ENCODE data around the gene SELPLG.

DNA sequence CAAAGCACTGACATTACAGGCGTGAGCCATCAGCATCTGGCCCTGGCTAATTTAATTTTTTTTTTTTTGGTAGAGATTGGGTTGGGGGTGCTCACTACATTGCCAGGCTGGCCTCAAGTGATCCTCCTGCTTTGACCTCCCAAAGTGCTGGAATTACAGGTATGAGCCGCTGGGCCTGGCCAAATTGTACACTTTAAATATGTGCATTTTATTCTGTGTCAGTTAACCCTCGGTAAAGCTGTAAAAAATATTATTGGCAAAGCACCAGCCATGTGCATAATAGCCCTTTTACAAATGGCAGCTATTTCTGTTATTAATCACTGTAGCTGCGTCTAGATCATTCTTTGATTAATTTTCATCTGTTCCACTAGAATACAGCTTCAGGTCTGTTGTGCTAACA is 47.8 kb downstream of the SELPLG start:
- TF ChIP-seq, protein P1, sequence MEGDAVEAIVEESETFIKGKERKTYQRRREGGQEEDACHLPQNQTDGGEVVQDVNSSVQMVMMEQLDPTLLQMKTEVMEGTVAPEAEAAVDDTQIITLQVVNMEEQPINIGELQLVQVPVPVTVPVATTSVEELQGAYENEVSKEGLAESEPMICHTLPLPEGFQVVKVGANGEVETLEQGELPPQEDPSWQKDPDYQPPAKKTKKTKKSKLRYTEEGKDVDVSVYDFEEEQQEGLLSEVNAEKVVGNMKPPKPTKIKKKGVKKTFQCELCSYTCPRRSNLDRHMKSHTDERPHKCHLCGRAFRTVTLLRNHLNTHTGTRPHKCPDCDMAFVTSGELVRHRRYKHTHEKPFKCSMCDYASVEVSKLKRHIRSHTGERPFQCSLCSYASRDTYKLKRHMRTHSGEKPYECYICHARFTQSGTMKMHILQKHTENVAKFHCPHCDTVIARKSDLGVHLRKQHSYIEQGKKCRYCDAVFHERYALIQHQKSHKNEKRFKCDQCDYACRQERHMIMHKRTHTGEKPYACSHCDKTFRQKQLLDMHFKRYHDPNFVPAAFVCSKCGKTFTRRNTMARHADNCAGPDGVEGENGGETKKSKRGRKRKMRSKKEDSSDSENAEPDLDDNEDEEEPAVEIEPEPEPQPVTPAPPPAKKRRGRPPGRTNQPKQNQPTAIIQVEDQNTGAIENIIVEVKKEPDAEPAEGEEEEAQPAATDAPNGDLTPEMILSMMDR (IDR thresholded peaks at IDR 0.05), result no peak
- no peak for TF ChIP-seq POLR2A (IDR thresholded peaks at IDR 0.05)

All from prostate gland (tissue), 2 donors.